ENCODE measurements around the gene COX6B1.
A peak's percentile ranks its signal among the peaks of the same experiment; 100 is the strongest.
"Not testable (repeated sequence)": the region's sequence is repeated elsewhere in the genome, so short reads cannot be mapped to it uniquely, and the experiment has no call there.

The COX6B1 gene

GRCh38 chr19:35636651-35637050 is 11.5 kb upstream of the COX6B1 start:
- FAIRE-seq, result no peak

GRCh38 chr19:35637165-35637564 is 11.0 kb upstream of the COX6B1 start:
- no peak for FAIRE-seq

DNA sequence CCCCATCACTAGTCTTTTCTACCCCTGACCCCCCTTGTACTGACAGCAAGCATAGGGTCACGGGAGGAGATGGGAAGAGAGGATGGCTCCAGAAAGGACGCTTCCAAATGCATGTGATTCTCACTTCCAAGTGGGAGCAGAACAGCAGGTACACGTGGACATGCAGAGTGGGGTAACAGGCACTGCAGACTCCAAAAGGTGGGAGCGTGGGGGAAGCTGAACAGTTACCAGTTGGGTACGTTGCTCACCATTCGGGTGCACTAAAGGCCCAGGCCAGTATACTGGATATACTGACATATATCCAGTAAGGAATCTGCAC is 8.8 kb upstream of the COX6B1 start:
- FAIRE-seq, result no peak

GRCh38 chr19:35639863-35640262 is 8.3 kb upstream of the COX6B1 start:
- no peak for FAIRE-seq

DNA sequence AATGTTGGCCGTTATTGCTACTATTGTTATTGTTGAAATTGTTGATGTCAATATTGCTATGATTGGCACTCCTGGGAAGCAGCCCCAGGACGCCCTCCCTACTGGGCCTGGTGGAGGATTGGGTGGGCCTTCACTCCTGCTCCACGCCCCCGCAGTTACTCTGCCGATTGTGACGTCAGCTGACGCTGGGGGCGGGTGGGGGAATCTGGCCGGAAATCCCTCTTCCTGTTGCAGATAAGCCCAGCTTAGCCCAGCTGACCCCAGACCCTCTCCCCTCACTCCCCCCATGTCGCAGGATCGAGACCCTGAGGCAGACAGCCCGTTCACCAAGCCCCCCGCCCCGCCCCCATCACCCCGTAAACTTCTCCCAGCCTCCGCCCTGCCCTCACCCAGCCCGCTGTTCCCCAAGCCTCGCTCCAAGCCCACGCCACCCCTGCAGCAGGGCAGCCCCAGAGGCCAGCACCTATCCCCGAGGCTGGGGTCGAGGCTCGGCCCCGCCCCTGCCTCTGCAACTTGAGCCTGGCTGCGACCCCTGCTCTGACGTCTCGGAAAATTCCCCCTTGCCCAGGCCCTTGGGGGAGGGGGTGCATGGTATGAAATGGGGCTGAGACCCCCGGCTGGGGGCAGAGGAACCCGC is 6.5 kb upstream of the COX6B1 start, which contains the start of gene ETV2:
ETV2 (plus strand) TSS at position 231 of the 637 bp plus-strand sequence. CDS start 716 bp downstream, outside the sequence.
- no peak for FAIRE-seq

DNA sequence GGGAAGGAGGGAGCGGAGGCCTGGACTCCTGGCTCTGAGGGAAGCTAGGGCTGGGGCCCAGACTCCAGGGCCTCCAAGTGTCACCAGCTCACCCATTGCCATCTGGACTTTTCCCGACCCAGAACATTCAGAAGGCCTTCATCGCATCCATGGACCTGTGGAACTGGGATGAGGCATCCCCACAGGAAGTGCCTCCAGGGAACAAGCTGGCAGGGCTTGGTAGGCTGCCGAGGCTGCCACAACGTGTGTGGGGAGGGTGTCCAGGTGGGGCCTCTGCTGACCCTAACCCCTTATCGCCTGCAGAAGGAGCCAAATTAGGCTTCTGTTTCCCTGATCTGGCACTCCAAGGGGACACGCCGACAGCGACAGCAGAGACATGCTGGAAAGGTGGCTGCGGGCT is 5.8 kb upstream of the COX6B1 start:
- no peak for FAIRE-seq

- FAIRE-seq, result no peak
These were observed 5.3 kb upstream of the COX6B1 start for GRCh38 chr19:35642798-35643254.

- FAIRE-seq, result no peak
These were observed 4.6 kb upstream of the COX6B1 start for GRCh38 chr19:35643255-35644205.

DNA sequence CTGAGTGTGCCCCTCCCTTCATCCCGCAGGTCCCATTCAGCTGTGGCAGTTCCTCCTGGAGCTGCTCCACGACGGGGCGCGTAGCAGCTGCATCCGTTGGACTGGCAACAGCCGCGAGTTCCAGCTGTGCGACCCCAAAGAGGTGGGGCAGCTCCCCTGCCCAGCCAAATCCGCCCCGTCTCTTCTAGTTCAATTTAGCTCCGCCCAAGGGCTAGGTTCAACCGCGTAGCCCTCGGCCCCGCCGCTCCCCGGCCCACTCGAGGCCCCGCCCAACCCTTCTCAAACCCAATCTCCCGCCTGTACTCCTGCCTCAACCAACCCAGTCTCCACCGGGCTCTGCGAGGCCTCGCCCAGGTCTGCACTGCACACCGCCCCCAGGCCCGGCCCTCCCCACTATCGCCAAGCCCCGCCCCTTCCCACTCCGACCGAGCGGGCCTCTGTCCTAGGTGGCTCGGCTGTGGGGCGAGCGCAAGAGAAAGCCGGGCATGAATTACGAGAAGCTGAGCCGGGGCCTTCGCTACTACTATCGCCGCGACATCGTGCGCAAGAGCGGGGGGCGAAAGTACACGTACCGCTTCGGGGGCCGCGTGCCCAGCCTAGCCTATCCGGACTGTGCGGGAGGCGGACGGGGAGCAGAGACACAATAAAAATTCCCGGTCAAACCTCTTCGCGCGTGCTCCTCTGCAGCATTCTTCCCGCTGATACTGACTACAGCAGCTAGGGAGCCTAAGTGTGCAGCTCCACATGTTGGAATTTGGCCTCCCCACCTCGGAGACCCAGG is 3.7 kb upstream of the COX6B1 start:
- peak; percentile 96 for FAIRE-seq

- peak; percentile 15 for FAIRE-seq
These were observed 3.0 kb upstream of the COX6B1 start for GRCh38 chr19:35644987-35645679.

DNA sequence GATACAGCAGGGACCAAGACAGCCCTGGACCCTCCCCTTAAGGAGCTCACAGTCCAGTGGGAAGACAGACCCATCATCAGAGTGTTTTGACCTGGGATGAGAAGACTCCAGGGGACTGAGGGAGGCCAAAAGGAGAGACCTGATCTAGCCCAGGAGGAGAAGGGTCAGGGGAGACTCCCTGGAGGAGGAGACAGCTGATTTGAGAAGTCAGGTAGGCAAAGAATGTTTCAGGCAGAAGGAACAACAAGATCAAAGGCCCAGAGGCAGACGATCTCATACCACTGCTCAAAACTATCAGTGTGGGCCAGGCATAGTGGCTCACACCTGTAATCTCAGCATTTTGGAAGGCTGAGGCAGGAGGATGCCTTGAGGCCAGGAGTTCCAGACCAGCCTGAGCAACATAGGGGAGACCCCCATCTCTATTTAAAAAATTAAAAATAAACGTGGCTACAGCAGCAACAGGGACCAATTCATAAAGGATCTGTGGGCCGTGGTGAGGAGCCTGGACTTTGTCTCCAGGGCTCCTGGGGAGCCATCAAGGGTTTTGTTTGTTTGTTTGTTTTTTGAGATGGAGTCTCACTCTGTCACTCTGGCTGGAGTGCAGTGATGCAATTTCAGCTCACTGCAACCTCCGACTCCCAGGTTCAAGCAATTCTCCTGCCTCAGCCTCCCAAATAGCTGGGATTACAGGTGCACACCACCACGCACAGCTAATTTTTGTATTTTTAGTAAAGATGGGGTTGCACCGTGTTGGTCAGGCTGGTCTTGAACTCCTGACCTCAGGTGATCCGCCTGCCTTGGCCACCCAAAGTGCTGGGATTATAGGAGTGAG is 2.2 kb upstream of the COX6B1 start:
- FAIRE-seq, result no peak

DNA sequence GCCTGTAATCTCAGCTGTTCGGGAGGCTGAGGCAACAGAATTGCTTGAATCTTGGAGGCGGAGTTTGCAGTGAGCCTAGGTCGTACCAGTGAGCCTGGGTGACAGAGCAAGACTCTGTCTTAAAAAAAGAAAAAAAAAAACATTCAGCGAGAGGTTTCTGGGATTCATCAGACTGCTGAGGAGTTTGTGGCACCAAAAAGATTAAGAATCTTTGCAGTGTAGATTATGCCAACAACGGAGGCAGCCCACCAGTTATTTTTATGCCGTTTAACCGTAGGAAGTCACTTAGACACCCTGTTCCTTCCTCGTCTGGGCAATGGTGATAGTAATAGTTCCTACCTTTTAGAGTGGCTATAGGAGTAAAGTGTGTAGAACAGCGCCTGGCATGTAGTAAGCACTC is 2.5 kb downstream of the COX6B1 start:
- FAIRE-seq, result no peak

DNA sequence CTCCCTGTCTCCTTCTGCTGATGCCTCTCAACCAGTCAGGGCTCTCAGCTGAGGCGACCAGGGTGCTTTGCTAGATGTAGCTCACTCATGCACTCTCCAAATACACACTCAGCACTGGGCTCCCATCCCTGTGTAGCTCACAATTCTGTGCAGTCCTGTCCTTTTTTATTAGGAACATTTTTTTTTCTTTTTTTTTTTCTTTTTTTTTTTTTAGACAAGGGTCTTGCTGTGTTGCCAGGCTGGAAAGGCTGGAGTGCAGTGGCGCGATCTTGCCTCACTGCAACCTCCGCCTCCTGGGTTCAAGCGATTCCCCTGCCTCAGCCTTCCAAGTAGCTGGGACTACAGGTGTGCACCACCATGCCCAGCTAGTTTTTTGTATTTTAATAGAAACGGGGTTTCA is 6.7 kb downstream of the COX6B1 start:
- FAIRE-seq, result not testable (repeated sequence)

- FAIRE-seq, result no peak
These were observed 7.5 kb downstream of the COX6B1 start for GRCh38 chr19:35655600-35655999.

GRCh38 chr19:35656700-35657099 is 8.6 kb downstream of the COX6B1 start:
- FAIRE-seq, result no peak

DNA sequence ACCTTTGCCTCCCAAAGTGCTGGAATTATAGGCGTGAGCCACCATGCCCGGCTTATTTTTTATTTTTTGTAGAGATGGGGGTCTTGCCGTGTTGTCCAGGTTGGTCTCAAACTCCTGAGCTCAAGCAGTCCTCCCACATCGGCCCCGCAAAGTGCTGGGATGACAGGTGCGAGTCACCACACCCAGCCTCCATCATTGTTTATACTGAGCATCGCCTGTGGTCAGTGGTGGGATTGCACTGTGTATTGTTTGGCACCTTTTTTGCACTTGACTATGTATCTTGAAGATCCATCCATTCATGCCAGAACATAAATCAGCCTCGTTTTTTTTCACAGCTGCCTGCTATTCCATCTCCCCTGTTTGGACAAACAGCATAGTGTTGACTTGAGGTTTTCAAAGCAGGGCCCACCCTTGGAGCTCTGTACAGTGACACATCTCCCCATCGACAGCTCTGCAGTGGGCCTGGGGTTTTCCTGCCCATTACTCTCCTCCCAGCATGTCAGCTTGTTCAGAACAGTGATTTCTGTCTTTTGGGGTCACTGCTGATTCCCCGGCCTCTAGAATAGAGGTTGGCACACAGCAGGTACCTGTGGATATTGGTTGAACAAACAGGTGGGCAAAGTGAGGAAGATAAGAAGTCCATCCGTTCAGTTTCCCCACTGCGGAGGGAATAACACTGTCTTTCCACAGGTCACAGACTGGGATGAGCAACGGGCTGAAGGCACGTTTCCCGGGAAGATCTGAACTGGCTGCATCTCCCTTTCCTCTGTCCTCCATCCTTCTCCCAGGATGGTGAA is 10.0 kb downstream of the COX6B1 start:
- no peak for FAIRE-seq

DNA sequence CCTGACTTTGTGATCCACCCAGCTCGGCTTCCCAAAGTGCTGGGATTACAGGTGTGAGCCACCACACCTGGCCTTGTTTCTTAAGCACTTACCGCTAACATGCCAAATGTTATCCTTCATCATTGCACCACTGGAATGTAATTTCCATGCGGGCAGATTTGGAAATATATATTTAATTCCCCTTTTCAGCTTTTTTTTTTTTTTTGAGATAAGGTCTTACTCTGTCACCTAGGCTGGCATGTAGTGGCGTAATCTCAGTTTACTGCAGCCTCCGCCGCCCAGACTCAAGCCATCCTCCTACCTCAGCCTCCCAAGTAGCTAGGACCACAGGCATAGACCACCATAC is 13.8 kb downstream of the COX6B1 start:
- FAIRE-seq, result no peak

- no peak for FAIRE-seq
These were observed 15.9 kb downstream of the COX6B1 start for GRCh38 chr19:35663981-35664380.

GRCh38 chr19:35665157-35665556 is 17.0 kb downstream of the COX6B1 start:
- no peak for FAIRE-seq

DNA sequence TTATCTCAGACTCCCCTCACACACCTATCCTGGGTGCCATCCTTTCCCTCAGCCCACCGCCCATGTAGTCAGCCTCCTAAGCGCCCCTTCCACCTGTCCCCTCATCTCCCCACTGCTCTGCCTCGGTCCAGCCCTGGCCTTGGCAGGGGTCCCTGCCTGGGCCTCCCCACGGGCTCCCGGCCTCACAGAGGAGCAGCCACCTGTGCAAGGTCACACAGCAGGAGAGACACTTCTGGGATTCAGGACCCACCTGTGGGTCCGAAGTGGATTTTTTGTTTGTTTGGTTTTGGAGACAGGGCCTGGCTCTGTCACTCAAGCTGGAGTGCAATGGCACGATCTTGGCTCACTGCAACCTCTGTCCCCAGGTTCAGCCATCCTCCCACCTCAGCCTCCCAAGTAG is 17.5 kb downstream of the COX6B1 start:
- no peak for FAIRE-seq

Data from G401.6 (cell line).